ENCODE results near the gene HLA-E. TPM values are rescaled to one million over a fixed set of nuclear protein-coding genes. Genes with fewer than 3 reads are reported as not detected.
"Not testable (repeated sequence)": the region's sequence is repeated elsewhere in the genome, so short reads cannot be mapped to it uniquely, and the experiment has no call there.

Gene HLA-E
- total RNA-seq, 1 experiment from 2014 or later = 131 TPM

GRCh38 chr6:30494291-30494861 is 5.1 kb downstream of the HLA-E start:
- peaks cover 19% of the 10 kb centered on the region for H3K4me1 ChIP-seq (ENCODE audit: insufficient read depth, low read length)
- ATAC-seq (no peak), DNase-seq (no peak)
- H3F3A ChIP-seq (ENCODE audit: low read length, unreplicated experiment) = no peaks in the 10 kb centered on the region
- no peak overlapping the region for H3K4me2 ChIP-seq (ENCODE audit: low read length)
- H3K79me2 ChIP-seq (ENCODE audit: low read length) = peaks cover 20% of the 10 kb centered on the region
- BruUV-seq (replicated peaks) = no TSS peak
- H3K27ac ChIP-seq (ENCODE audit: low read length) = no peak overlapping the region
- no peaks in the 10 kb centered on the region for H3K9me3 ChIP-seq (ENCODE audit: low read length)
- peaks cover 10% of the 10 kb centered on the region; the same call in 1 of the 2 replicates for H3K36me3 ChIP-seq (ENCODE audit: low read depth, low read length)
- intact Hi-C loops (cut with micrococcal nuclease) = no loop called here
- CTCF ChIA-PET = no interaction called here
- peaks cover 3% of the 10 kb centered on the region; the same call in 1 of the 2 replicates for H4K20me1 ChIP-seq (ENCODE audit: low read length)
- H3K4me3 ChIP-seq (ENCODE audit: low read length) = no peak overlapping the region
- no peak overlapping the region for H3K9ac ChIP-seq (ENCODE audit: low read length)
- no peaks in the 10 kb centered on the region for H3K9me2 ChIP-seq (replicated peaks; ENCODE audit: low read length)
- no peaks in the 10 kb centered on the region for H3K27me3 ChIP-seq (ENCODE audit: low read length)
- POLR2A ChIA-PET (ENCODE audit: unreplicated experiment) = interaction anchor here (0.6 kb wide), 1 partner anchor 17 kb away, joined by 5 read pairs; no protein-coding TSS in a partner anchor
- H2AFZ ChIP-seq (ENCODE audit: low read length) = no peak overlapping the region
- TF ChIP-seq EZH2phosphoT487 (IDR thresholded peaks at IDR 0.05; ENCODE audit: borderline replicate concordance, low read length) (no peak), EZH2 (IDR thresholded peaks at IDR 0.05; ENCODE audit: low read length, unreplicated experiment) (no peak)
- TF ChIP-seq, protein P1, sequence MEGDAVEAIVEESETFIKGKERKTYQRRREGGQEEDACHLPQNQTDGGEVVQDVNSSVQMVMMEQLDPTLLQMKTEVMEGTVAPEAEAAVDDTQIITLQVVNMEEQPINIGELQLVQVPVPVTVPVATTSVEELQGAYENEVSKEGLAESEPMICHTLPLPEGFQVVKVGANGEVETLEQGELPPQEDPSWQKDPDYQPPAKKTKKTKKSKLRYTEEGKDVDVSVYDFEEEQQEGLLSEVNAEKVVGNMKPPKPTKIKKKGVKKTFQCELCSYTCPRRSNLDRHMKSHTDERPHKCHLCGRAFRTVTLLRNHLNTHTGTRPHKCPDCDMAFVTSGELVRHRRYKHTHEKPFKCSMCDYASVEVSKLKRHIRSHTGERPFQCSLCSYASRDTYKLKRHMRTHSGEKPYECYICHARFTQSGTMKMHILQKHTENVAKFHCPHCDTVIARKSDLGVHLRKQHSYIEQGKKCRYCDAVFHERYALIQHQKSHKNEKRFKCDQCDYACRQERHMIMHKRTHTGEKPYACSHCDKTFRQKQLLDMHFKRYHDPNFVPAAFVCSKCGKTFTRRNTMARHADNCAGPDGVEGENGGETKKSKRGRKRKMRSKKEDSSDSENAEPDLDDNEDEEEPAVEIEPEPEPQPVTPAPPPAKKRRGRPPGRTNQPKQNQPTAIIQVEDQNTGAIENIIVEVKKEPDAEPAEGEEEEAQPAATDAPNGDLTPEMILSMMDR (conservative IDR thresholded peaks at IDR 0.05; ENCODE audit: low read depth, low read length) = no peak

GRCh38 chr6:30495060-30495459 is 5.8 kb downstream of the HLA-E start:
- Histone ChIP-seq H3K4me1 (ENCODE audit: insufficient read depth, low read length) (peaks cover 19% of the 10 kb centered on the region), H3K36me3 (ENCODE audit: low read depth, low read length) (peaks cover 10% of the 10 kb centered on the region; the same call in 1 of the 2 replicates), H3K79me2 (ENCODE audit: low read length) (peaks cover 15% of the 10 kb centered on the region)
- POLR2A ChIA-PET (ENCODE audit: unreplicated experiment); H3K27ac ChIP-seq (ENCODE audit: low read length); CTCF ChIA-PET; H4K20me1 ChIP-seq (ENCODE audit: low read length); H3K9me3 ChIP-seq (ENCODE audit: low read length); H3K9ac ChIP-seq (ENCODE audit: low read length); H3K4me2 ChIP-seq (ENCODE audit: low read length); BruUV-seq (replicated peaks); H3F3A ChIP-seq (ENCODE audit: low read length, unreplicated experiment); DNase-seq; ATAC-seq; H2AFZ ChIP-seq (ENCODE audit: low read length); H3K9me2 ChIP-seq (replicated peaks; ENCODE audit: low read length); intact Hi-C loops (cut with micrococcal nuclease); H3K4me3 ChIP-seq (ENCODE audit: low read length); H3K27me3 ChIP-seq (ENCODE audit: low read length): not testable (repeated sequence)

DNA sequence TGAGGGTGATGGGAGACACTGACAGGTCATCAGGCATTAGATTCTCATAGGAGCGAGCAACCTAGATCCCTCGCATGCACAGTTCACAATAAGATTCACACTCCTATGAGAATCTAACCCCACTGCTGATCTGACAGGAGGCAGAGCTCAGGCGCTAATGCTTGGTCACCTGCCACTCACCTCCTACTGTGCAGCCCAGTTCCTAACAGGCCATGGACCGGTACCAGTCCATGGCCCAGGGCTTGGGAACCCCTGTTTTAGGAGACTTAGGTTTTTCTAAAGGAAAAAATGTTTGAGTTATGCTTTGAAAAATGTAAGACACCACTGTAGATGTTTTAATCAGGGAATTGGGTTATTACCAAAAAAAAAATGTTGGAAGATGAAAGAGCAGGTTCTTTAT is 6.7 kb downstream of the HLA-E start:
- no TSS peak for BruUV-seq (replicated peaks)
- Histone ChIP-seq H3K79me2 (ENCODE audit: low read length) (peaks cover 6% of the 10 kb centered on the region; the same call in 1 of the 2 replicates), H3K4me3 (ENCODE audit: low read length) (no peak overlapping the region), H3K9me2 (replicated peaks; ENCODE audit: low read length) (no peaks in the 10 kb centered on the region), H4K20me1 (ENCODE audit: low read length) (no peaks in the 10 kb centered on the region), H3K4me2 (ENCODE audit: low read length) (peak overlapping the region; percentile 12; the same call in 1 of the 2 replicates), H3K9ac (ENCODE audit: low read length) (no peak overlapping the region), H3K27me3 (ENCODE audit: low read length) (no peaks in the 10 kb centered on the region), H3K9me3 (ENCODE audit: low read length) (no peaks in the 10 kb centered on the region), H3K36me3 (ENCODE audit: low read depth, low read length) (peaks cover 6% of the 10 kb centered on the region; the same call in 1 of the 2 replicates), H3K4me1 (ENCODE audit: insufficient read depth, low read length) (peaks cover 18% of the 10 kb centered on the region), H2AFZ (ENCODE audit: low read length) (peak overlapping the region; percentile 15), H3K27ac (ENCODE audit: low read length) (peak overlapping the region; percentile 40), H3F3A (ENCODE audit: low read length, unreplicated experiment) (no peaks in the 10 kb centered on the region)
- intact Hi-C loops (cut with micrococcal nuclease) = loop anchor here (1.0 kb wide), 1 partner anchor 36 kb away; no protein-coding TSS in a partner anchor
- no peak for TF ChIP-seq EZH2 (IDR thresholded peaks at IDR 0.05; ENCODE audit: low read length, unreplicated experiment)
- POLR2A ChIA-PET (ENCODE audit: unreplicated experiment) = no interaction called here
- DNase-seq = no peak
- no peak for ATAC-seq
- CTCF ChIA-PET = interaction anchor here (0.7 to 1.0 kb wide), 6 partner anchors 14 to 75 kb away, joined by 3 to 8 read pairs (median 4); partner anchors contain the start of gene ABCF1

GRCh38 chr6:30497261-30497599 is 7.9 kb downstream of the HLA-E start:
- H4K20me1 ChIP-seq (ENCODE audit: low read length); H3K36me3 ChIP-seq (ENCODE audit: low read depth, low read length); BruUV-seq (replicated peaks); H3K9me2 ChIP-seq (replicated peaks; ENCODE audit: low read length); H3K9me3 ChIP-seq (ENCODE audit: low read length); POLR2A ChIA-PET (ENCODE audit: unreplicated experiment); H3K27ac ChIP-seq (ENCODE audit: low read length); ATAC-seq; H3K79me2 ChIP-seq (ENCODE audit: low read length); H3K4me3 ChIP-seq (ENCODE audit: low read length); H3F3A ChIP-seq (ENCODE audit: low read length, unreplicated experiment); H2AFZ ChIP-seq (ENCODE audit: low read length); CTCF ChIA-PET; H3K27me3 ChIP-seq (ENCODE audit: low read length); H3K9ac ChIP-seq (ENCODE audit: low read length); H3K4me2 ChIP-seq (ENCODE audit: low read length); intact Hi-C loops (cut with micrococcal nuclease); DNase-seq: not testable (repeated sequence)
- H3K4me1 ChIP-seq (ENCODE audit: insufficient read depth, low read length) = peaks cover 19% of the 10 kb centered on the region

All from PC-3 (cell line).